ENCODE results near the gene SEC14L5. TPM values are rescaled to one million over a fixed set of nuclear protein-coding genes. Genes with fewer than 3 reads are reported as not detected.

The SEC14L5 gene
- total and polyA plus RNA-seq, 9 donors: 0.11 to 1.5 (median 0.38) TPM

DNA sequence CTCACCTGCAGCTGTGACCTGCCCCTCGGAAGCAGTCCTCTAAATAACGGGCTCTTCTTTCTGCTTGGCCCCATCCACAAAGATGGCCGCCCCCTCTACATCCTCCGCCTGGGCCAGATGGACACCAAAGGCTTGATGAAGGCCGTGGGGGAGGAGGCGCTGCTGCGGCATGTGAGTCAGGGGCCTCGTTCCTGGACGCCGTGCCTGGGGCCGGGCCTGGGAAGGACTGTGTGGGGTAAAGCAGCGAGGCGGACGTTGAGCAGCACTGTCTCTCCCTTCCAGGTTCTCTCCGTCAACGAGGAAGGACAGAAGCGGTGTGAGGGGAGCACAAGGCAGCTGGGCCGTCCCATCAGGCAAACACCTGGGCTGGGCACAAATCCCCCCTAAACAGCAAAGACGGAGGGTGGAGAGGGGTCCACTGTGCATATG, 42.5 kb downstream of the SEC14L5 start:
- 77 to 79% (median 78%) methylated on average over 19 of the region's 19 CpGs for WGBS, 3 donors
- Histone ChIP-seq H3K4me3 (no peak overlapping the region), H3K36me3 (no peaks in the 10 kb centered on the region), H3K9me3 (no peaks in the 10 kb centered on the region), H3K27me3 (no peaks in the 10 kb centered on the region), H3K4me1 (ENCODE audit: insufficient read depth) (no peaks in the 10 kb centered on the region), H3K27ac (no peak overlapping the region)
- intact Hi-C loops (cut with DNase I): no loop called here
- TF ChIP-seq POLR2A (IDR thresholded peaks at IDR 0.05): no peak
- no peak for TF ChIP-seq EP300 (IDR thresholded peaks at IDR 0.05)
- no peak for DNase-seq

DNA sequence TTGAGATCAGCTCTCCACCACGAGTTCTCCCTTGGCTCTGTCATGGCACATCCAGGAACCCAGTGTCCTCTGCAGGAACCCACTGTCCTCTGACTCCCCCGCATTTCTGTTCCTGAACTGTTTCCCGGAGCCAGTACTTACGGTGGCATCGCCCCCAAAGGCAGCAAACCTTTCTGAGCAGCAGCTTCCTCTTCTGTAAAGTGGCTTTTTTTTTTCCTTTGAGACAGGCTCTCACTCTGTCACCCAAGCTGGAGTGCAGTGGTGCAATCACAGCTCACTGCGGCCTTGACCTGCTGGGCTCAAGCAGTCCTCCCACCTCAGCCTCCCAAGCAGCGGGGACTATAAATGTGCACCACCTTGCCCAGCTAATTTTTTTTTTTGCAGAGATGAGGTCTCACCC, 43.4 kb downstream of the SEC14L5 start:
- intact Hi-C loops (cut with DNase I): no loop called here
- no peaks in the 10 kb centered on the region for H3K9me3 ChIP-seq
- no peaks in the 10 kb centered on the region for H3K27me3 ChIP-seq
- no peak overlapping the region for H3K27ac ChIP-seq
- H3K4me3 ChIP-seq: no peak overlapping the region
- H3K4me1 ChIP-seq (ENCODE audit: insufficient read depth): no peaks in the 10 kb centered on the region
- 54 to 57% (median 54%) methylated on average over 7 of the region's 7 CpGs for WGBS, 3 donors
- TF ChIP-seq, protein P1, sequence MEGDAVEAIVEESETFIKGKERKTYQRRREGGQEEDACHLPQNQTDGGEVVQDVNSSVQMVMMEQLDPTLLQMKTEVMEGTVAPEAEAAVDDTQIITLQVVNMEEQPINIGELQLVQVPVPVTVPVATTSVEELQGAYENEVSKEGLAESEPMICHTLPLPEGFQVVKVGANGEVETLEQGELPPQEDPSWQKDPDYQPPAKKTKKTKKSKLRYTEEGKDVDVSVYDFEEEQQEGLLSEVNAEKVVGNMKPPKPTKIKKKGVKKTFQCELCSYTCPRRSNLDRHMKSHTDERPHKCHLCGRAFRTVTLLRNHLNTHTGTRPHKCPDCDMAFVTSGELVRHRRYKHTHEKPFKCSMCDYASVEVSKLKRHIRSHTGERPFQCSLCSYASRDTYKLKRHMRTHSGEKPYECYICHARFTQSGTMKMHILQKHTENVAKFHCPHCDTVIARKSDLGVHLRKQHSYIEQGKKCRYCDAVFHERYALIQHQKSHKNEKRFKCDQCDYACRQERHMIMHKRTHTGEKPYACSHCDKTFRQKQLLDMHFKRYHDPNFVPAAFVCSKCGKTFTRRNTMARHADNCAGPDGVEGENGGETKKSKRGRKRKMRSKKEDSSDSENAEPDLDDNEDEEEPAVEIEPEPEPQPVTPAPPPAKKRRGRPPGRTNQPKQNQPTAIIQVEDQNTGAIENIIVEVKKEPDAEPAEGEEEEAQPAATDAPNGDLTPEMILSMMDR (IDR thresholded peaks at IDR 0.05): no peak
- TF ChIP-seq POLR2A (IDR thresholded peaks at IDR 0.05) (no peak), EP300 (IDR thresholded peaks at IDR 0.05) (no peak)
- DNase-seq: no peak
- no peaks in the 10 kb centered on the region for H3K36me3 ChIP-seq

DNA sequence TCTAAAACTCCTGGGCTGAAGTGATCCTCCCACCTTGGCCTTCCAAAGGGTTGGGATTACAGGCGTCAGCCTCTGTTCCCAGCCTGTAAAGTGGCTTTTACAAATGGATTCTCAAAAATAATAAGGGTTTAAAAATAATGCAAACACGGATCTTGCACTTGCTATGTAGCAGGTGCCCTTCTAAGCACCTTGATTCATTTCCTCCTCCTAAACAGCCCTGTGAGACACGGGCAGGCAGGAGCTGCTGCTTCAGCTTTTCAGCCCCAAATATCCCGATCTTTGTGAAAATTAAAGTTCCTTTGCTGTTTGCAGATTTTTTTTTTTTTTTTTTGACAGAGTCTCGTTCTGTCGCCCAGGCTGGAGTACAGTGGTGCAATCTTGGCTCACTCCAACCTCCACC, 43.9 kb downstream of the SEC14L5 start:
- Histone ChIP-seq H3K4me3 (no peak overlapping the region), H3K36me3 (no peaks in the 10 kb centered on the region), H3K4me1 (ENCODE audit: insufficient read depth) (no peaks in the 10 kb centered on the region), H3K27ac (no peak overlapping the region), H3K27me3 (no peaks in the 10 kb centered on the region), H3K9me3 (no peaks in the 10 kb centered on the region)
- no peak for DNase-seq
- 40 to 61% (median 43%) methylated on average over 6 of the region's 6 CpGs for WGBS, 3 donors
- TF ChIP-seq, protein P1 (IDR thresholded peaks at IDR 0.05): no peak
- TF ChIP-seq EP300 (IDR thresholded peaks at IDR 0.05) (no peak), POLR2A (IDR thresholded peaks at IDR 0.05) (no peak)
- intact Hi-C loops (cut with DNase I): no loop called here

DNA sequence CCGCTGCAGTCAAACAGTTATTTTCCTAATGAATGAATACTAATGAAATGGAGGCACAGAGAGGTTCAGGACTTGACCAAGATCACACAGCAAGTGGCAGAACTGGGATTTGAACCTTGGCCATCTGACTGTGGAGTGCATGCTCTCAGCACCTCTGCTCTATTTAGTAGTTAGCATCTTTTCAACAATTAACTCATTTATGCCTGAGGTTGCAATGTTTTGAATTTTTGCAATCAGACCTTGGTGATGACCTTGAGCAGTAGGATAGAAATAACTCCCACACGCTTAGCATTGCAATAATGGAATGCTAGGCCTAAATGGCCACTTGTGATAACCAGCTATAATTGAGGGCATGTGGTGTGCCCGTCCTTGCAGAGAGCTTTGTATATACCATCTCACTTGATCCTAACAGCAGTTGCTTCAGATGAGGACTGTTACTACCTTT, 44.6 kb downstream of the SEC14L5 start:
- H3K4me3 ChIP-seq: no peak overlapping the region
- no peak for DNase-seq
- 34 to 36% (median 34%) methylated on average over 3 of the region's 3 CpGs for WGBS, 3 donors
- no peak overlapping the region for H3K27ac ChIP-seq
- H3K4me1 ChIP-seq (ENCODE audit: insufficient read depth): no peaks in the 10 kb centered on the region
- TF ChIP-seq POLR2A (IDR thresholded peaks at IDR 0.05) (no peak), EP300 (IDR thresholded peaks at IDR 0.05) (no peak)
- TF ChIP-seq, protein P1 (IDR thresholded peaks at IDR 0.05): no peak
- intact Hi-C loops (cut with DNase I): no loop called here
- H3K36me3 ChIP-seq: no peaks in the 10 kb centered on the region
- no peaks in the 10 kb centered on the region for H3K9me3 ChIP-seq
- H3K27me3 ChIP-seq: no peaks in the 10 kb centered on the region

DNA sequence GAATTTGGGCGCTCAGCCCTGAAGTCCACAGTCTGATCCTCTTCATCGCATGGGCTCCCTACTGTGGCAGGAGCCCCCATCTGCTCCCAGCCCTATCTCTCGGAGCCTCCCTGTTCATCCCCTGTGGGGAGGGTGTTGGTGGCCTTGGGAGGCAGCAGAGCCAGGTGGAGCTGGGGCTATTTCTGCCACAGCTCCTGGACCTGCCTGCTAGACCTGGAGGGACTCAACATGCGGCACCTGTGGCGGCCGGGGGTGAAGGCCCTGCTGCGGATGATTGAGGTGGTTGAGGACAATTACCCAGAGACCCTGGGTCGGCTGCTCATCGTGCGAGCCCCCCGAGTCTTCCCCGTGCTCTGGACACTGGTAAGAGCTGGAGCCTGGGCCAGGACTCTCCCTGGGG, 45.1 kb downstream of the SEC14L5 start:
- Histone ChIP-seq H3K9me3 (no peaks in the 10 kb centered on the region), H3K4me1 (ENCODE audit: insufficient read depth) (no peaks in the 10 kb centered on the region), H3K27ac (no peak overlapping the region), H3K4me3 (no peak overlapping the region), H3K36me3 (no peaks in the 10 kb centered on the region), H3K27me3 (no peaks in the 10 kb centered on the region)
- TF ChIP-seq POLR2A (IDR thresholded peaks at IDR 0.05) (no peak), EP300 (IDR thresholded peaks at IDR 0.05) (no peak)
- TF ChIP-seq, protein P1 (IDR thresholded peaks at IDR 0.05): no peak
- no peak for DNase-seq
- 40 to 53% (median 48%) methylated on average over 12 of the region's 12 CpGs for WGBS, 3 donors
- intact Hi-C loops (cut with DNase I): no loop called here

All from ovary (tissue), 9 donors.